Choroid plexus epithelial cell (primary cell): ENCODE data around the gene KLHL26.

ENCODE experiments used
- DNase-seq: peaks from one replicate; pipeline ENCODE4 v3.0.0-alpha.2; 2010; ENCODE audit warnings: low read depth
- H3K4me3 ChIP-seq: 2 replicates; pipeline ENCODE4 v1.5.1; 2011; ENCODE audit warnings: low read depth, mild to moderate bottlenecking, control low read depth, low read length, moderate library complexity
- CTCF ChIP-seq: conservative IDR thresholded peaks from 2 replicates; pipeline ENCODE4 v1.5.1; 2011; ENCODE audit warnings: low read depth, mild to moderate bottlenecking, control low read depth, inconsistent platforms, low read length, moderate library complexity

The KLHL26 gene

GRCh38 chr19:18716857-18717256 lies 80.0 kb downstream of the KLHL26 start:
- no peak for DNase-seq
- no peak for TF ChIP-seq CTCF
- H3K4me3 ChIP-seq: no peak overlapping the region

DNA sequence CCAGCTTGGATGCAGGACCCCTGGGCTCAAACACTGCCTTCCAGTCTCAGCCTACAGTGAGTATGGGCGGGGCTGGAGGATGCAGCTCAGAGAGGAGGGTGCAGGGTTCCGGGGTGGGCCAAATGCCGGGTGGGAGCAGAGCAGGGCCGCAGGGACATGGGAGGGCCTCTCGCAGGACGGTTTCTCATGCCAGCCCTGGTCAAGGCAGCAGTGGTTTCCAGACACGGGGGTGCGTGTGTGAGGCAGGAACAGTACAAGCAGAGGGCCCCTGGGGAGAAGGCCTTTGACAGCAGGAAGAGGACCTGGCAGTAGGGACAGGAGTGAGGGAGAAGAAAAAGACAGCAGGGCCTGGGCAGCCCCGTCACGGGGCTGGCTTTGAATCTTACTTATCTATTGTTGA lies 80.8 kb downstream of the KLHL26 start:
- TF ChIP-seq CTCF: no peak
- H3K4me3 ChIP-seq: no peak overlapping the region
- no peak for DNase-seq

- H3K4me3 ChIP-seq: no peak overlapping the region
- TF ChIP-seq CTCF: no peak
- no peak for DNase-seq
Observed at GRCh38 chr19:18718015-18718526, 81.2 kb downstream of the KLHL26 start.

DNA sequence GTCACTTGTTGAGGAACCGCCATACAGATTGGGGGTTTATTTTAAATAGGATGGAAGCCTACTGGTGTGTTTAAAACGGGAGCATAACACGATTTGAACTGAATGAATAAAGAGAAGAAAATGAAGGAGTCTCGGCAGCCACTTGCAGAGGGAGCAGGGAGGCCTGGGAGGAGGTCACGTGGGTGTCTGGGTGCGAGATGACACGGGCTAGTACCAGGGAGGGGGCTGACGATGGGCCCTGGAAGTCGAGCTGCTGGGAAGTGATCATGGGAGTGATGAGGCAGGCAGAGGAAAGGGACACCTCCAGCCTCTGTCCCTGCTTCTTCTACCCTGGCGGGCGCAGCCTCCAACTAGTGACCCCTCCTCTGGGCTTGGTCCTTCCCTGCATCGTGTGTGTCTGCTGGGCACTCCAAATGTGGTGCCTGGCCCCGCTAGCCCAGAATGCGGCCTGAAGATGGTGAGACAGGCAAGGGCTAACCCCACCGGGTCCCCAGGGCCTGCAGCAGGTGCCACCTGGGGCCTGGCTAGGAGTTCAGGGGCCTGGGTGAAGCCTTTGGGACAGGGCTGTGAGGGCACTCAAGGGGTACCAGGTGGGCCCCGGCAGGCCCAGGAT lies 82.1 kb downstream of the KLHL26 start:
- TF ChIP-seq CTCF: no peak
- DNase-seq: no peak
- H3K4me3 ChIP-seq: no peak overlapping the region

- DNase-seq: no peak
- H3K4me3 ChIP-seq: no peak overlapping the region
- no peak for TF ChIP-seq CTCF
Observed at GRCh38 chr19:18719541-18719940, 82.7 kb downstream of the KLHL26 start.
